Immature natural killer cell (primary cell): ENCODE results near the gene MICU1. TPM values are rescaled to one million over a fixed set of nuclear protein-coding genes. Genes with fewer than 3 reads are reported as not detected.
"Not testable (repeated sequence)": the region's sequence is repeated elsewhere in the genome, so short reads cannot be mapped to it uniquely, and the experiment has no call there.

Experiments
- DNase-seq, 3 donors: peaks; one replicate each; pipeline ENCODE4 v3.0.0; 2022; ENCODE audit warnings: mixed read lengths in 1 of 3
- H3K27ac Mint-ChIP-seq, 6 donors: one replicate each; pipeline ENCODE4 v1.8.0; 2020; ENCODE audit warnings: mixed read lengths in 6 of 6, mild to moderate bottlenecking in 5 of 6, inconsistent platforms in 4 of 6, moderate library complexity in 3 of 6
- H3K27me3 Mint-ChIP-seq, 3 donors: one replicate each; pipeline ENCODE4 v1.8.0; 2020 to 2021; ENCODE audit warnings: low read depth in 3 of 3, mild to moderate bottlenecking in 3 of 3, mixed read lengths in 3 of 3, moderate library complexity in 3 of 3, inconsistent platforms in 1 of 3
- H3K36me3 Mint-ChIP-seq, 3 donors: one replicate each; pipeline ENCODE4 v1.8.0; 2020; ENCODE audit warnings: mixed read lengths in 3 of 3, inconsistent platforms in 2 of 3, mild to moderate bottlenecking in 2 of 3
- H3K4me1 Mint-ChIP-seq, 2 donors: one replicate each; pipeline ENCODE4 v1.8.0; 2020; ENCODE audit warnings: inconsistent platforms in 2 of 2, mild to moderate bottlenecking in 2 of 2, mixed read lengths in 2 of 2, moderate library complexity in 1 of 2
- H3K4me3 Mint-ChIP-seq, 5 donors: one replicate each; pipeline ENCODE4 v1.8.0; 2020; ENCODE audit warnings: mild to moderate bottlenecking in 5 of 5, mixed read lengths in 5 of 5, inconsistent platforms in 3 of 5, moderate library complexity in 3 of 5
- H3K9me3 Mint-ChIP-seq, 6 donors: one replicate each; pipeline ENCODE4 v1.8.0; 2020; ENCODE audit warnings: mild to moderate bottlenecking in 6 of 6, mixed read lengths in 6 of 6, inconsistent platforms in 4 of 6, moderate library complexity in 3 of 6
- polyA plus RNA-seq, 3 donors: library from polyadenylated mRNA; unstranded; fragments of 300-500 nt; fragmentation: Illumina TruSeq; gene quantifications; one replicate each; pipeline ENCODE4 v1.2.3, GENCODE V29; 2021

MICU1 gene
- polyA plus RNA-seq, 3 donors from 2014 or later: 19.8 to 45.1 (median 21.2) TPM

- H3K36me3 Mint-ChIP-seq: peaks cover 9 to 16% (median 9%) of the 10 kb centered on the region in 3 donors
- no peaks in the 10 kb centered on the region for H3K4me1 Mint-ChIP-seq
- H3K9me3 Mint-ChIP-seq: no peaks in the 10 kb centered on the region
- H3K4me3 Mint-ChIP-seq: no peak overlapping the region
- no peak for DNase-seq
- no peak overlapping the region for H3K27ac Mint-ChIP-seq
- peaks cover 0 to 5% (median 0%) of the 10 kb centered on the region in 3 donors for H3K27me3 Mint-ChIP-seq
These were observed 236.9 kb downstream of the MICU1 start for GRCh38 chr10:72389014-72389413.

GRCh38 chr10:72388062-72388461, 237.8 kb downstream of the MICU1 start:
- Mint-ChIP-seq H3K4me1 (no peaks in the 10 kb centered on the region), H3K27me3 (peaks cover 0 to 5% (median 0%) of the 10 kb centered on the region in 3 donors), H3K36me3 (peaks cover 6 to 10% (median 9%) of the 10 kb centered on the region in 3 donors), H3K4me3 (no peak overlapping the region), H3K9me3 (no peaks in the 10 kb centered on the region), H3K27ac (no peak overlapping the region)
- DNase-seq: no peak

GRCh38 chr10:72386916-72387586, 238.8 kb downstream of the MICU1 start:
- no peak for DNase-seq
- Mint-ChIP-seq H3K27ac (no peak overlapping the region), H3K4me1 (no peaks in the 10 kb centered on the region), H3K27me3 (peaks cover 0 to 5% (median 0%) of the 10 kb centered on the region in 3 donors), H3K9me3 (no peaks in the 10 kb centered on the region), H3K36me3 (peaks cover 0 to 6% (median 4%) of the 10 kb centered on the region in 3 donors), H3K4me3 (no peak overlapping the region)

GRCh38 chr10:72385724-72386123, 240.2 kb downstream of the MICU1 start:
- peaks cover 0 to 3% (median 0%) of the 10 kb centered on the region in 3 donors for H3K27me3 Mint-ChIP-seq
- H3K9me3 Mint-ChIP-seq: no peaks in the 10 kb centered on the region
- DNase-seq: no peak
- H3K4me3 Mint-ChIP-seq: no peak overlapping the region
- H3K4me1 Mint-ChIP-seq: no peaks in the 10 kb centered on the region
- no peak overlapping the region for H3K27ac Mint-ChIP-seq
- peaks cover 0 to 9% (median 6%) of the 10 kb centered on the region in 3 donors for H3K36me3 Mint-ChIP-seq

- not testable (repeated sequence) for H3K4me1 Mint-ChIP-seq, H3K36me3 Mint-ChIP-seq, DNase-seq, H3K27ac Mint-ChIP-seq, H3K27me3 Mint-ChIP-seq, H3K4me3 Mint-ChIP-seq, H3K9me3 Mint-ChIP-seq
These were observed 240.9 kb downstream of the MICU1 start for GRCh38 chr10:72384982-72385381.

GRCh38 chr10:72379776-72380175, 246.1 kb downstream of the MICU1 start:
- Mint-ChIP-seq H3K36me3 (peaks cover 0 to 18% (median 6%) of the 10 kb centered on the region in 3 donors), H3K4me3 (no peak overlapping the region), H3K9me3 (no peaks in the 10 kb centered on the region), H3K27me3 (peaks cover 0 to 2% (median 1%) of the 10 kb centered on the region in 3 donors), H3K4me1 (peaks cover 4 to 10% of the 10 kb centered on the region in 2 donors), H3K27ac (no peak overlapping the region)
- DNase-seq: no peak

- Mint-ChIP-seq H3K27ac (no peak overlapping the region), H3K36me3 (peaks cover 0 to 19% (median 6%) of the 10 kb centered on the region in 3 donors), H3K9me3 (no peaks in the 10 kb centered on the region), H3K4me1 (peaks cover 4 to 10% of the 10 kb centered on the region in 2 donors), H3K27me3 (peaks cover 0 to 2% (median 1%) of the 10 kb centered on the region in 3 donors), H3K4me3 (no peak overlapping the region)
- DNase-seq: no peak
These were observed 246.8 kb downstream of the MICU1 start for GRCh38 chr10:72379062-72379461.

- peaks cover under 1 to 4% (median 1%) of the 10 kb centered on the region in 3 donors for H3K27me3 Mint-ChIP-seq
- H3K36me3 Mint-ChIP-seq: peaks cover 0 to 26% (median 5%) of the 10 kb centered on the region in 3 donors
- no peaks in the 10 kb centered on the region for H3K9me3 Mint-ChIP-seq
- H3K4me3 Mint-ChIP-seq: no peak overlapping the region
- peaks cover 6 to 13% of the 10 kb centered on the region in 2 donors for H3K4me1 Mint-ChIP-seq
- no peak for DNase-seq
- no peak overlapping the region for H3K27ac Mint-ChIP-seq
These were observed 250.3 kb downstream of the MICU1 start for GRCh38 chr10:72375585-72375984.

- H3K27ac Mint-ChIP-seq: no peak overlapping the region
- H3K36me3 Mint-ChIP-seq: peaks cover 0 to 26% (median 5%) of the 10 kb centered on the region in 3 donors
- H3K27me3 Mint-ChIP-seq: peaks cover 4 to 8% (median 6%) of the 10 kb centered on the region in 3 donors
- peaks cover 10 to 17% of the 10 kb centered on the region in 2 donors for H3K4me1 Mint-ChIP-seq
- H3K4me3 Mint-ChIP-seq: no peak overlapping the region
- no peak for DNase-seq
- no peaks in the 10 kb centered on the region for H3K9me3 Mint-ChIP-seq
These were observed 250.7 kb downstream of the MICU1 start for GRCh38 chr10:72375173-72375572.

GRCh38 chr10:72370201-72370722, 255.6 kb downstream of the MICU1 start:
- DNase-seq: peak; percentile 87 to 90 (median 88)
- H3K9me3 Mint-ChIP-seq: no peaks in the 10 kb centered on the region
- H3K27me3 Mint-ChIP-seq: peaks cover 9 to 18% (median 16%) of the 10 kb centered on the region in 3 donors
- H3K4me1 Mint-ChIP-seq: peaks cover 27 to 29% of the 10 kb centered on the region in 2 donors
- peak overlapping the region; percentile 82 to 93 (median 88) for H3K27ac Mint-ChIP-seq
- peak overlapping the region; percentile 64 to 78 (median 71) for H3K4me3 Mint-ChIP-seq
- peaks cover 9 to 27% (median 24%) of the 10 kb centered on the region in 3 donors for H3K36me3 Mint-ChIP-seq

- H3K9me3 Mint-ChIP-seq: no peaks in the 10 kb centered on the region
- H3K36me3 Mint-ChIP-seq: peaks cover 9 to 22% (median 10%) of the 10 kb centered on the region in 3 donors
- H3K27me3 Mint-ChIP-seq: peaks cover 12 to 21% (median 16%) of the 10 kb centered on the region in 3 donors
- DNase-seq: no peak
- H3K27ac Mint-ChIP-seq: no peak overlapping the region
- peaks cover 37 to 42% of the 10 kb centered on the region in 2 donors for H3K4me1 Mint-ChIP-seq
- H3K4me3 Mint-ChIP-seq: no peak overlapping the region
These were observed 258.4 kb downstream of the MICU1 start for GRCh38 chr10:72367301-72367960.

- Mint-ChIP-seq H3K4me3 (peak overlapping the region in 1 of 5 donors; percentile 44), H3K4me1 (peaks cover 32 to 37% of the 10 kb centered on the region in 2 donors), H3K9me3 (no peaks in the 10 kb centered on the region), H3K36me3 (peaks cover 9 to 22% (median 10%) of the 10 kb centered on the region in 3 donors), H3K27ac (no peak overlapping the region), H3K27me3 (peaks cover 7 to 23% (median 13%) of the 10 kb centered on the region in 3 donors)
- DNase-seq: no peak
These were observed 260.6 kb downstream of the MICU1 start for GRCh38 chr10:72365106-72365895.

GRCh38 chr10:72364239-72364777, 261.6 kb downstream of the MICU1 start:
- H3K4me3 Mint-ChIP-seq: peak overlapping the region in 3 of 5 donors; percentile 39 to 63 (median 50)
- H3K9me3 Mint-ChIP-seq: no peaks in the 10 kb centered on the region
- peaks cover 3 to 17% (median 8%) of the 10 kb centered on the region in 3 donors for H3K27me3 Mint-ChIP-seq
- peaks cover 9 to 22% (median 10%) of the 10 kb centered on the region in 3 donors for H3K36me3 Mint-ChIP-seq
- H3K27ac Mint-ChIP-seq: peak overlapping the region in 4 of 6 donors; percentile 5 to 78 (median 49)
- peaks cover 22 to 27% of the 10 kb centered on the region in 2 donors for H3K4me1 Mint-ChIP-seq
- DNase-seq: peak; percentile 81 to 85 (median 82)
